ENCODE data around the gene CST6.
"Not testable (repeated sequence)": the region's sequence is repeated elsewhere in the genome, so short reads cannot be mapped to it uniquely, and the experiment has no call there.

The CST6 gene

DNA sequence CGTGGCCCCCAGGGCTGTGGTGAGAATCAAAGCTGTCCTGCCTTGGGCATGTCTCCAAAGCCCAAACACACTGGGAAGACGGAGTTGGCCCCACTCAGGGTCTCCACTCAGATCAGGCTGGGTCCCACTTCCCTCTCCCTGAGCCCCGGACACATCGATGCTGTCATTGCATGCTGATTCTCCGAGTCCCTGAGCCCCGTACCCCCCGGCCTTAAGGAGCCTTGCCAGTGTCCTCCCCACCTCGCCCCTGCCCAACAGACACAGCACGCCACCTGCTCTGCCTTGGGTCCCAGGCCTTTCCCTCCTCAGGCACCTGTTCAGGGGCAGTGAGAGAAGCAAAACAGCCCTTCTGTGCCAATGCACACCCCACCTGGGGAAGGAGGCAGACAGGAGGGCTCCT lies 24.5 kb upstream of the CST6 start:
- DNase-seq, result no peak

- DNase-seq, result peak; percentile 96
Measured at GRCh38 chr11:65988791-65989592, 22.8 kb upstream of the CST6 start.

DNA sequence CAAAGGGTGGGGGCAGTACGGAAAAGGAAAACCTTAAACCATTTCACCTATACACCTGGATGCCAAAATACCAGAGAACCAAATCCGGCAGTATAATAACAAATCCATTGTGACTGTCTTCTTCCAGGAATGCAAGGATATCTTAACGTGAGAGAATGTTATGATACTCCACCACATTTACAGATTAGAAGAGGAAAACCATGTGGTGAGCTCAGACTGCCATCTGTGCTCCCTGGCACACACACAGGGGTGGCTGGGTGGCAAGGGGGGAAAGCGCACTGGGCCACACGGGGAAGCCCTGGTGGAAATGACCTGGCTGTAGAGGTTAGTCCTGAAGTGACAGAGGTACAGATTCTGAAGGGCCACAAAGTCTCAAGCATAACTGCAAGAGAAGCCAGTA lies 19.8 kb upstream of the CST6 start:
- no peak for DNase-seq

DNA sequence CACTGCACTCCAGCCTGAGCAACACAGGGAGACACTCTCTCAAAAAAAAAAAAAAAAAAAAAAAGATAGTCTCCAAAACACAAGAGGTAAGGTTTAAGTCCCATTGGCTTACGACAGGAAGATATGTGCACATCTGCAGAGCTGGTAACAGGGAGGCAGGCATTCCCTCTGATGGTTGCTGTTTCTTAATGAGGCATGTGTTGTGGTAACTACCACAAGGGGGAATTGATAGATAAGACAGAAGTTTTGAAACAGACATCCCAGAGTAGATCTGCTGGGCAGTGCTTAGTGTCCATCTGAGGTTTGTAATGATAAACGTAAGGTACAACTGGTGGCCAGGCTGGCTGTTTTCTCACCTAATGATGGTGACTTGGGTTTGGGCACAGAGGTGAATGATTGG lies 14.5 kb upstream of the CST6 start:
- no peak for DNase-seq

GRCh38 chr11:66001942-66002647 lies 9.7 kb upstream of the CST6 start, which contains the start of the genes BANF1 and EIF1AD:
Gene BANF1 (plus strand): TSS chr11:66002503. CDS start chr11:66003251, 748 bp downstream.
Gene EIF1AD (minus strand): TSS chr11:66002157. CDS start chr11:66000389, 1,768 bp downstream.
- peak; percentile 95 for DNase-seq

DNA sequence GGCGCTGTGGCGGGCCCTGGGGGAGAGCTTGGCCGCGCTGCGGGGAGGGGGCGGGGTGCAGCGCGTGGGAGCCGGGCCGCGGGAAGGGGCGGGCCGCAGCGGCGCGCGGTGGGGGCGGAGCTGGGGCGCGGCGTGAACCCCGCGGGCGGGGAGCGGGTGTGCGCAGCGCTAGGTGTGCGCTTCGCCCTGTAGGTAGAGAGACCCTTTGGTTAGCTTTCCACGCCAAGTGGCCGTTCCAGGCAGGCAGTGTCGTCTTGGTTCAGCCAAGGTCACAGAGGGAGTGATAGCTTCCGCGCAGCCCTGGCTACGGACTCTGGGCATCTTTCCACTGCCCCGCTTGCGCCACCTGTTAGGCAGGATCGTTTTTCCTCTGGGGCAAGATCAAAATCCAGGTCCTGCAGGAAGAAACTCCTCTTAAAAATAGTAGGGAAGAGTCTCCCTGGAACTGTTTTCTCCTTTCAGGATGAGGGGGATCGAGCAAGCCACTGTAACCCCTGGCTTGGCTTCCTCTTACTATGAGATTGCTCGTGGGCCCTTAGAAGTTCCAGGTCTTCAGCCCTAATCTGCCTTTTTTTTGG lies 9.1 kb upstream of the CST6 start:
- no peak for DNase-seq

GRCh38 chr11:66003291-66003690 lies 8.5 kb upstream of the CST6 start:
- DNase-seq, result no peak

- no peak for DNase-seq
Measured at GRCh38 chr11:66004186-66004585, 7.6 kb upstream of the CST6 start.

- DNase-seq, result no peak
Measured at GRCh38 chr11:66006134-66006890, 5.5 kb upstream of the CST6 start.

- DNase-seq, result no peak
Measured at GRCh38 chr11:66006891-66007176, 5.0 kb upstream of the CST6 start.

DNA sequence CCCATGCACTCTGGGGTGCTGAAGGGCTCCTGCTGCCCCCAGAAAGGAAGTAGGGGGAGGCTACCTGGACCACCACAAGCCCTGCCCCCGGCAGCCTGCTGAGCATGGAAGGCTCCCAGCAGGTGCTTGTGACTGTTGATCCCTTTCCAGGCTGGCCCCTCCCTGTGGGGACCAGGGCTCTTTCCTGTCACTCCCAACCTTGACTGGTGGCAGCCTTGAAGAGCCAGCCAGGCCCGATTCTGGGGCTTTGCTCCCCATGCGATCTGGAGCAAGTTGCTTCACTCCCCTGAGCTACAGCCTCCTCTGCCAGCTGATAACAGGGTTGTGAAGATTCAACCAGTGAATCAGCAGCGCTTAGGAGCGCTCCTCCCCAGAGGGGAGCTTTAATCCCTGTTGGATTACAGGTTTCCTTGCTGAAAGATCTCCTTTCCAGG lies 4.6 kb upstream of the CST6 start:
- no peak for DNase-seq

- DNase-seq, result no peak
Measured at GRCh38 chr11:66008095-66008467, 3.7 kb upstream of the CST6 start.

DNA sequence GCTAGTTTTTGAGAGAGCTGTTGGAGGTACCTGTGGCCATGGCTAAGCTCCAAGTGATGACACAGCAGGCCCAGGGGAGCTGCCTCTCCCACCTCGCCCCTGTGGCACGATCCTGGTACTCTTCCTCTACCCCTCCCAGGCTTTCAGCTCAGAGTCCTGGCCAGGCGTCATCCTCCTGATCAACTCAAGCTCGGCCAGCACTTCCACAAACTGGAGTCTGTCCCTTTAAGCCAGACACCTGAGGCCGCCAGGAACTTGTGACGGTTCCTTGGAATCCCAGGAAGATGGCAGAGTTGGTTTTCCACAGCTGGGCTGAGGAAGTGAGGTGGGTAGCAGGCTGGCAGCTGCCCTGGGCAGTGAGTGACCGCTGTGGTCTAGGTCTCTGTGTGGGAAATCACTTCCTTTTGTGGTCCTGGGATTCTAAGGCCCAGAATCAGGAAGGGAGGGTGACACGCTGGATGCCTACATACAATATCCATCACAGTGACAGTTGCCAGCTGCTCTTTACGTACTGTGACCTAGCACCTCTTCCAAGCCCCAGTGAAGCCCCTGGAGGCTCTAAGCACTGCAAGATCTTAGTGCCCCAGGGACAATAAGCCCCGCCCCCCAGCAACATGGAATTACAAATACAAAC lies 3.2 kb upstream of the CST6 start:
- no peak for DNase-seq

- DNase-seq, result not testable (repeated sequence)
Measured at GRCh38 chr11:66010036-66010435, 1.8 kb upstream of the CST6 start.

DNA sequence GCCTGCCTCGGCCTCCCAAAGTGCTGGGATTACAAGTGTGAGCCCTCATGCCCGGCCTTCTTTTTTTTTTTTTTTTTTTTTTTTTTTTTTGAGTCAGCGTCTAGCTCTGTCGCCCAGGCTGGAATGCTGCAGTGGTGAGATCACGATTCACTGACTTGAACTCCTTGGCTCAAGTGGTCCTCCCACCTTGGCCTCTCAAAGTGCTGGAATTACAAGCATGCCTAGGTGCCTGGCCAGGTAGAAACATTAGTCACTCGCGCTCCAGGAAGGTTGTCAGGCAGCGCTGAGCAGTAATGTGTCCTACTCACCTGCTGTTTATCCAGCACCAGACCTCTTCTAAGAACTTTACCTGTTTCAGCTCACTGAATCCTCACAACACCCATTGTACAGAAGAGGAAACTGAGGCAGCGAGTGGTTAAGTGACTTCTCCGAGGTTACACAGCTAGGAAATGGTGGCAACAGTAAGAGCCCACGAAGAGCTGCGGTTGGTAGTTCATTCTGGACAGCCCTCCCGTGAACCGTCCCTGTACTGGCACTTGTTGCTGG lies 496 bp upstream of the CST6 start:
- no peak for DNase-seq

DNA sequence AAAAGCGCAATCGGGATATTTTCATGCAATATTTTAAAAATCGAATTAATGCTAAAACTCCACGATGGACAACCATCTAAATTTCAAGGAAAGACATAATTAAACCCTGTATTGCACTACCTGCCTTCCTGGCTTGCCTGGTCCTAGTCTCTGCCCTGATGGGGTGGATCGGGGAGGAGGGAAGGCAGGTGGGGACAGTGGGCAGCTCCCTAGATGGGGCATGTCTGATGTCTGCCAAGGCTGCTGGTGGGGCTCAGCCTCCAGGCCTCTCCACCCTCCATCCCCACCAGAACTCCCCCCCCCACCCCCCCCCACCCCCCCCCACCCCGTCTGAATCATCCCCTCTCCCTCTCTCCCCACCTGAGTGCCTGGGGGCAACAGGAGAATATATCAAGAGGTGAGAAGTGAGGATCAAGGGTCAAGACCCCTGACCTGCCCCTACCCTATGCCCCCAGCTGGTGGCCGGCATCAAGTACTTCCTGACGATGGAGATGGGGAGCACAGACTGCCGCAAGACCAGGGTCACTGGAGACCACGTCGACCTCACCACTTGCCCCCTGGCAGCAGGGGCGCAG lies 650 bp downstream of the CST6 start:
- DNase-seq, result no peak

GRCh38 chr11:66012946-66013761 lies 1.3 kb downstream of the CST6 start:
- DNase-seq, result no peak

DNA sequence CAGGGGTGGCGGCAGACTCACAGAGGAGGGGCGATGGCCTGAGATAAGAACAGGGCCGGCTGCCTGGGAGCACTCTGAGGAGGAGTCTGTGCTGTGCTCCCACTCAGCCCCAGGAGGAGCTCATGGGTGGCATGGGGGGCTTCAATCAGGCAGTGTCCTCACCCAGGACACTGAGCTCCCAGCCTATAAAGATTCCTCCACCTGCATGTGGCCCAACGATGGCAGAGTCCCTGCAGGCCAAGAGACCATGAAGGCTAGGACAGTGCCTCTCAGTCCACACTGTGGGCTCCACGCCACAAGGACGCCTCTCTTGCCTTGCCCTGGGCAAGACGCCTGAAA lies 1.9 kb downstream of the CST6 start:
- no peak for DNase-seq

- no peak for DNase-seq
Measured at GRCh38 chr11:66014804-66015453, 3.1 kb downstream of the CST6 start.

DNA sequence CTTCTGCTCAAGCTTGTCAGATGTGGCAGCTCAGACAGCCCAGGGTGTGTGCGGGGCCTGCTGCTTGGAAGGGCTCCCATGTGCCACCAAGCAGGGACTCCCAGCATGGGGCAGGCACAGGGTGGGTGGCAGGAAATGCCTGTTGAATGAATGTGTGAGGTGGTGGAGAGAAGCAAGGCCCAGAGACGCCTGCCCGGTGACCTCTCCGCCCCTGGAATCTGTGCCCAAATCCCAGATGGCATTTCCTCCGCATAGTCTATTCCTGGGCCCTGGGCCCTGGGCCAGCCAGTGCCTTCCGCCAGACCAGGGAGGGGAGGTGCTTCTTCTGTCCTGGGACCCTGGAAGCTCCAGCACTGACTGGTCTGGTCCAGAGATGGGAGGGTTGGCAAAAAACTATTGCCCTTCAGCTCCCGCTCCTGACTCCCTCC lies 3.7 kb downstream of the CST6 start:
- DNase-seq, result no peak
